Activated B cell treated with CpG ODN at 0.5 μM for 24 hours (primary cell): ENCODE measurements around the gene ATG16L2. TPM values are rescaled to one million over a fixed set of nuclear protein-coding genes. Genes with fewer than 3 reads are reported as not detected.

Experiments used
- ATAC-seq: fragments of 200-7000 bp; cut with Tn5 transposase; one replicate; pipeline ENCODE4 v1.10.0; 2021; ENCODE audit warnings: low read depth, mild to moderate bottlenecking, moderate library complexity
- CTCF ChIA-PET: fragments of 350-600 bp; sonication (Branson Sonifier 250); formaldehyde crosslinking; loops from one replicate; lab custom pipeline; 2021; ENCODE audit warnings: antibody characterized with exemption; lab: Charles Lee
- POLR2A ChIA-PET: fragments of 350-600 bp; sonication (Branson Sonifier 250); formaldehyde crosslinking; loops from one replicate; lab custom pipeline; 2021; ENCODE audit warnings: antibody characterized with exemption; lab: Charles Lee
- DNase-seq: peaks from one replicate; pipeline ENCODE4 v3.0.0; 2022
- H3K27ac Mint-ChIP-seq: one replicate; pipeline ENCODE4 v1.8.0; 2020; ENCODE audit warnings: mixed read lengths
- H3K27me3 Mint-ChIP-seq: one replicate; pipeline ENCODE4 v1.8.0; 2021; ENCODE audit warnings: mixed read lengths
- H3K36me3 Mint-ChIP-seq: one replicate; pipeline ENCODE4 v1.8.0; 2021; ENCODE audit warnings: low read depth, mixed read lengths
- H3K4me1 Mint-ChIP-seq: one replicate; pipeline ENCODE4 v1.8.0; 2021; ENCODE audit warnings: mixed read lengths
- H3K4me3 Mint-ChIP-seq: one replicate; pipeline ENCODE4 v1.8.0; 2020; ENCODE audit warnings: mild to moderate bottlenecking, mixed read lengths
- H3K9me3 Mint-ChIP-seq: one replicate; pipeline ENCODE4 v1.8.0; 2020; ENCODE audit warnings: mixed read lengths
- CTCF ChIP-seq: fragments of 200-600 bp; IDR thresholded peaks from one replicate; pipeline ENCODE4 v1.8.0; 2022; ENCODE audit warnings: antibody characterized with exemption, mild to moderate bottlenecking
- intact Hi-C: fragments of 100-400 bp; cut with micrococcal nuclease; formaldehyde crosslinking; loops from one replicate; pipeline ENCODE4 v1.15.1; 2024
- total RNA-seq: library from RNA; stranded (reverse); gene quantifications from 2 replicates; pipeline ENCODE4 v1.2.3, GENCODE V29; 2022

Gene ATG16L2
- total RNA-seq, 1 donor from 2014 or later = 96.7 TPM

- H3K4me1 Mint-ChIP-seq = peaks cover 5% of the 10 kb centered on the region
- CTCF ChIA-PET = no interaction called here
- H3K4me3 Mint-ChIP-seq = no peak overlapping the region
- H3K9me3 Mint-ChIP-seq = peaks cover 5% of the 10 kb centered on the region
- TF ChIP-seq CTCF = no peak
- POLR2A ChIA-PET = no interaction called here
- H3K27ac Mint-ChIP-seq = no peak overlapping the region
- peaks cover 81% of the 10 kb centered on the region for H3K36me3 Mint-ChIP-seq
- ATAC-seq (no peak), DNase-seq (no peak)
- no peaks in the 10 kb centered on the region for H3K27me3 Mint-ChIP-seq
- intact Hi-C loops = no loop called here
Measured at GRCh38 chr11:72860592-72860991, 46.4 kb downstream of the ATG16L2 start.

GRCh38 chr11:72863091-72863490 lies 48.9 kb downstream of the ATG16L2 start:
- ChIA-PET POLR2A (interaction anchor here (0.6 kb wide), 1 partner anchor 28 kb away, joined by 3 read pairs; no protein-coding TSS in a partner anchor), CTCF (no interaction called here)
- TF ChIP-seq CTCF = no peak
- H3K27ac Mint-ChIP-seq = peak overlapping the region; percentile 35
- peaks cover 90% of the 10 kb centered on the region for H3K36me3 Mint-ChIP-seq
- H3K4me1 Mint-ChIP-seq = peaks cover 9% of the 10 kb centered on the region
- no peak for DNase-seq
- ATAC-seq = no peak
- intact Hi-C loops = no loop called here
- no peak overlapping the region for H3K4me3 Mint-ChIP-seq
- H3K9me3 Mint-ChIP-seq = peaks cover 5% of the 10 kb centered on the region
- H3K27me3 Mint-ChIP-seq = no peaks in the 10 kb centered on the region

- H3K9me3 Mint-ChIP-seq = no peaks in the 10 kb centered on the region
- H3K36me3 Mint-ChIP-seq = peaks cover 87% of the 10 kb centered on the region
- intact Hi-C loops = no loop called here
- peaks cover 9% of the 10 kb centered on the region for H3K4me1 Mint-ChIP-seq
- no peaks in the 10 kb centered on the region for H3K27me3 Mint-ChIP-seq
- DNase-seq = no peak
- no peak for TF ChIP-seq CTCF
- H3K4me3 Mint-ChIP-seq = no peak overlapping the region
- no peak for ATAC-seq
- H3K27ac Mint-ChIP-seq = peak overlapping the region; percentile 3
- CTCF ChIA-PET = no interaction called here
- POLR2A ChIA-PET = no interaction called here
Measured at GRCh38 chr11:72863916-72864315, 49.7 kb downstream of the ATG16L2 start.

- POLR2A ChIA-PET = no interaction called here
- no peak overlapping the region for H3K4me3 Mint-ChIP-seq
- peaks cover 9% of the 10 kb centered on the region for H3K4me1 Mint-ChIP-seq
- CTCF ChIA-PET = interaction anchor here (0.6 to 1.1 kb wide), 2 partner anchors 34 to 313 kb away, joined by 3 read pairs; no protein-coding TSS in a partner anchor
- peak overlapping the region; percentile 1 for H3K27ac Mint-ChIP-seq
- no peak for DNase-seq
- ATAC-seq = no peak
- H3K27me3 Mint-ChIP-seq = no peaks in the 10 kb centered on the region
- no peak for TF ChIP-seq CTCF
- H3K36me3 Mint-ChIP-seq = peaks cover 87% of the 10 kb centered on the region
- no peaks in the 10 kb centered on the region for H3K9me3 Mint-ChIP-seq
- intact Hi-C loops = no loop called here
Measured at GRCh38 chr11:72864702-72865655, 50.8 kb downstream of the ATG16L2 start.

GRCh38 chr11:72867970-72868369 lies 53.8 kb downstream of the ATG16L2 start:
- peaks cover 16% of the 10 kb centered on the region for H3K4me1 Mint-ChIP-seq
- peaks cover 83% of the 10 kb centered on the region for H3K36me3 Mint-ChIP-seq
- ATAC-seq (no peak), DNase-seq (no peak)
- no peak for TF ChIP-seq CTCF
- H3K27me3 Mint-ChIP-seq = no peaks in the 10 kb centered on the region
- ChIA-PET POLR2A (no interaction called here), CTCF (no interaction called here)
- H3K27ac Mint-ChIP-seq = peak overlapping the region; percentile 24
- H3K4me3 Mint-ChIP-seq = no peak overlapping the region
- no peaks in the 10 kb centered on the region for H3K9me3 Mint-ChIP-seq
- intact Hi-C loops = no loop called here
